Cardiac fibroblast (primary cell): ENCODE data around the gene ZNF76.

Source experiments
- DNase-seq, 2 donors: peaks; one replicate each; pipeline versions ENCODE4 v3.0.0 to v3.0.0-alpha.2; 2010; ENCODE audit warnings: low read depth in 2 of 2
- H3K4me3 ChIP-seq, 2 donors: replicated peaks in 1 of 2; 1 replicate in 1 of 2; 2 replicates in 1 of 2; pipeline ENCODE4 v1.5.1; 2011; ENCODE audit warnings: low read depth in 2 of 2, low read length in 2 of 2, mild to moderate bottlenecking in 2 of 2, moderate library complexity in 1 of 2
- TF ChIP-seq, protein P1 (sequence below): IDR thresholded peaks from one replicate; pipeline ENCODE4 v1.5.1; 2011; ENCODE audit warnings: low read depth, mild to moderate bottlenecking, low read length, inconsistent platforms

ZNF76 gene

DNA sequence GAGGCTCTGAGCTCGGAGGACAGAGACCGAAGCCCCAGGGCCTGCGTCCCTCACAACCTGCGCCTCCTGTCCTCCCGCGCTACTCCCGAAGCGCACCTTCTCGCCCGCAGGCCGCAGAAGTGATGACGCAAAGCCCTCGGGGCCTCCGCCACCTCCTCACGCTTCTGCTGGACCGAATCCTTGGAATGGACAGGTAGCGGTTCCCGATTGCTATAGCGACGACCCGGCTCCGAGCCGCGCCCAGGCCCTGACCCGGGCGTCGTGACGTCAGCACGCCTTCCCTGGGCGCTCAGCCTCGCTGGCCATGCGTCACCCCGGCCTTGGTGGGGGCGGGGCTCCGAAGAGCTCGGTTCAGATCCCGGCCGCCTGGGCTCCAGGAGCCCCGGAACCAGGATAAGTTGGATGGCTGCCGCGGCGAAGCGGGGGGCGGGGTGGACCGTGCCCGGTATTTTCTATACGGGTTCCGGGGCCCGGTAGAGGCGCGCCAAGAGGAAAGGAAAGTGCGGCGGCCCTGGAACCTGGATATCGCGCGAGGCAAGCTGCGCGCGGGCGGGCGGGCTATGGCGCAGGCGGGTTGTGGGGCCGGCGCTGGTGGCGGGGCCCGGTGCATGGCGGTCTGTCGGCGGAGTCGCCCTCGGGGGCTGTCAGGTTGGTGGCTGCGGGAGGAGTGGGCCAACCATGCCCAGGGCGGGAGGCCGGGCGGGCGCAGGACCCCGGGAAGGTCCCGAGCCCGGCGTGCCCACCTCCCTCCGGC is at the start of gene ZNF76:
Gene ZNF76, plus strand, starts transcription at position 542 of the 754 bp plus-strand sequence. CDS start 21,417 bp downstream, outside the sequence.
- peak; percentile 98 for DNase-seq
- TF ChIP-seq, protein P1, sequence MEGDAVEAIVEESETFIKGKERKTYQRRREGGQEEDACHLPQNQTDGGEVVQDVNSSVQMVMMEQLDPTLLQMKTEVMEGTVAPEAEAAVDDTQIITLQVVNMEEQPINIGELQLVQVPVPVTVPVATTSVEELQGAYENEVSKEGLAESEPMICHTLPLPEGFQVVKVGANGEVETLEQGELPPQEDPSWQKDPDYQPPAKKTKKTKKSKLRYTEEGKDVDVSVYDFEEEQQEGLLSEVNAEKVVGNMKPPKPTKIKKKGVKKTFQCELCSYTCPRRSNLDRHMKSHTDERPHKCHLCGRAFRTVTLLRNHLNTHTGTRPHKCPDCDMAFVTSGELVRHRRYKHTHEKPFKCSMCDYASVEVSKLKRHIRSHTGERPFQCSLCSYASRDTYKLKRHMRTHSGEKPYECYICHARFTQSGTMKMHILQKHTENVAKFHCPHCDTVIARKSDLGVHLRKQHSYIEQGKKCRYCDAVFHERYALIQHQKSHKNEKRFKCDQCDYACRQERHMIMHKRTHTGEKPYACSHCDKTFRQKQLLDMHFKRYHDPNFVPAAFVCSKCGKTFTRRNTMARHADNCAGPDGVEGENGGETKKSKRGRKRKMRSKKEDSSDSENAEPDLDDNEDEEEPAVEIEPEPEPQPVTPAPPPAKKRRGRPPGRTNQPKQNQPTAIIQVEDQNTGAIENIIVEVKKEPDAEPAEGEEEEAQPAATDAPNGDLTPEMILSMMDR: no peak
- peak within 1 kb of the TSS; percentile 92 to 96 for H3K4me3 ChIP-seq

DNA sequence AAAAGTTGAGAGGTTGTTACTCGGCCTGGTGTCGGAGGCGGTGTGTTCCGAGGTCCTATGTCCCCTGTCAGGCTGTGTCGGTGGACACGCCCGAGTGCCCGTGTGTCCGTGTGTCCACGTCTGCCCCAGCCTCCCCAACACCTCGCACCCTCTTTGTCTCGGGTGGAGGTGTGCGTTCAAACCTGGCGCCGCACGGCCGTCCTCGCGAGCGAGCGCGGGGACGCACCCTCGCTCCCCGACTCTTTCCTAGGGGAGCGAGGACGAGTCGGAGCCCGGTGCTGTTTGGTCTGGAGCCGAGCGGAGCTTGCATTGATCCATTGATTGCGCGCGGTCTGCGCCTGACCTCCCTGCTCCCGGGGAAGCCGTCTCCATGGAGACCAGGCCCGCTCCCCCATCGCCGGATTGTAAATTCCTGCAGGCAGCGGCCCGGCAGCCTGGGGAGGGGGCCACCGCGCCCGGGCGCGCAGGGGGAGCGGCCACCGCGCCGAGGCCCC is 46.2 kb upstream of the ZNF76 start:
- TF ChIP-seq, protein P1: no peak
- DNase-seq: no peak
- H3K4me3 ChIP-seq: peak overlapping the region; percentile 53 to 69

DNA sequence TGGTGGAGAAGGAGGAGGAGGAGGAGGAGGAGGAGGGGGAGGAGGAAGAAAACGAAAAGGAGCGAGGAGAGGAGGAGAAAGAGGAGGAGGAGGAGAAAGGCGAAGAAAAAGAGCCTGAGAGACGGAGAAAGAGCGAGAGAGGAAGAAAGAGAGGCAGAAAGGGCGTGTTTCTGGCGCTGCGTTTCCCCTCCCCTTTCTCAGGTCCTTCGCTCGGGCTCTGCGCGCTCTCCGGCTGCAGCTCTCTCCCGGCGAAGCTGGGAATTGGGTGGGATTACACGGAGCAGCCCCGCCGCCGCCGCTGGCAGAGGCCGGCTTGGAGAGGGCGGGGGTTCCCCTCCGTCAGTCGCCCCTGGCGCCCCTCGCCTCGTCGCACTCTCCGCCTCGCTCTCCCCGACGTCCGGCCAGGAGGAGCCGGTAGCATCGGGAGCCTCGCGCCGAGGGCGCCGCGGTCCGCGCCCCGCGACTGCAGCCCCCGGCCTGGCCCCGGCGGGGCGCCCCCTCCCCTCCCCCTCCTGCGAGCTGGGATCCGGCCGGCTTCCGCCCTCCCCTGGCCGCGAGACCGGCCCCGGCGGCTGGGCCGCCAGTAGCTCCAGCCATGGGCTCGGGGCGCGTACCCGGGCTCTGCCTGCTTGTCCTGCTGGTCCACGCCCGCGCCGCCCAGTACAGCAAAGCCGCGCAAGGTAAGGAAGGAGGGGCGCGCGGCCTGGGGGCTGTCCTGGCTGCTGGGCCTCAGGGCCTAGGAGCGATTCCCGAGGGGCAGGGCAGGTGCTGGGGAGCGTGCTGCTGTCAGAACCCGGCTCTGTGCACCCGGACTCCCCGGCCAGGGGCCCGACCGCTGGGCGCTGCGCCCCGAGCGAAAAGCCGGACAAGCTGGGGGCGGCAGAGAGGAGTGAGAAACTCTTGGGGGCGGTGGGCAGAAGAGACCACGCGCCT is 45.4 kb upstream of the ZNF76 start, which contains the start of gene SCUBE3:
Gene SCUBE3, plus strand, starts transcription at position 133 of the 933 bp plus-strand sequence. Its CDS starts 463 bp downstream, at position 596.
- TF ChIP-seq, protein P1: no peak
- peak; percentile 31 to 51 for DNase-seq

DNA sequence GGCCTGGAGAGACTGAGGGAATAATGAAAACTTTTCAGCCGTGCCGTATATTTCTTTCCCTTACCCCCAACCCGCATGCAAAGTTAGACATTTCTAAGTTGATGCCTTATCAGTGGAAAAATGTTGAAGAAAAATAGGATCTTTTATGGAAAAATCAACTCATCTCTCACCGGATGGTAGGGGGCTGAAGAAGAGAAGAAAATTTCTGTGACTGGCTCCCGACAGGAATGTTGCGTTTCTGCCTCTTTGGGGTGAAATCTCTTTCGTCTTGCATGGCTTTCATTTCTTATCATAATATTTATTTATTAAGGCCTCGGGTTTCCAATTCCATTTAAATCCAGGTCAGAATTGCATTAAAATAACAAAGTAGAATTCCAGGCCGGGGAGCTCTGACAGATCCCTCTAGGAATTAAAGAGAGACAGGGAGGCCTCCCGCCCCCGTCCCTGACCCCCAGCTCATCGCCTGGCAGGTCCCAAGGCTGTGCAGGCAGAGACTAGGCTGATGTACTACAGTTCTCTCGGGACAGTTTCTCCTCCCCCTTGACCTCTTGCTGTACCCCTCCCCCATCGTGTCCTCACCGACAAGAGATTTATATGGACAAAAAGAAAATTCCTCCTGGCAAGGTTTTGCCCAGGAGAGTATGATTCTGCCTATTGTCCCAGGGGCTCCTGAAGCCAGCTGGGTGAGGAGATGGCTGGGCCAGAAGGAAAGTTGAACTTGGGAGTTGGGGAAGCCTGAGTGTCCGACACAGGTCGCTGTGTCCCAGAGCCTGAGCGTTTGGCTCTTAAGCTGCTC is 44.5 kb upstream of the ZNF76 start:
- TF ChIP-seq, protein P1: no peak
- peak overlapping the region in 1 of 2 donors; percentile 69 for H3K4me3 ChIP-seq
- no peak for DNase-seq

More for the DNA sequence above, 45.4 kb upstream of the ZNF76 start, which contains the start of gene SCUBE3:
- H3K4me3 ChIP-seq: peak within 1 kb of the TSS; percentile 53 to 69

DNA sequence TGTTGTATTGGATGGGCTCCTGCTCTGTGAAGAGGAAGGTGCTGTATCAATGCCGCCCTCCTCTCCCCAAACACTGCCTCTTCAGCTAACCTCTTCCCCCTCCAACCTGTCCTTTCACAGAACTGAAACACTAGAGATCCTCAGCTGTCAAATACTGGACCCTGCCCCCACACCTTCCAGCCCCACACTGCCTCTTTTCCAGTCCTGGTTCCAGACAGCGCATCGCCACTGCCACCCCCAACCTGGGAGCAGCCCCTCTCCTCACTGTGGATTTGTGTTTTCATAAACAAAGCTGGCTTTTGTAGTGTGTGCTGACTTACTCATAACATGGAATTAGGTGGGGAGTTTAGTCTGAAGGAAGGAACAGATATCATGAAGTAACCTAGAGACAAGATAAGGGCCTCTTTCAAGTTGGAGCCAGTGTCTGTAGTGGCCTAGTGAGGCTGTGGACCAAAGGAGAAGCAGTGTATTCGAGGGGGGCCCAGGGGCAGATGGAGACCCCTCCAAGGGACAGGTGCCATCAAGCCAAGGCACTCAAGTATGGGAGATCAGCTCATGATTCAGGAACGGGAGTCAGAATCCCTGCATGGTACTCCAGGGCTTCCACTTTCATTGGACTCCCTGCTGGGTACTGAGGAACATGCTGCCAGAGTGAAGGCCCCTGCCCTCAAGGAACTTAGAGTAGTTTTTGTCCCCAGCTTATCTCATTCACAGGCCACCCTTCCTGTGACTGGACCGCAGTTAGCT is 43.7 kb upstream of the ZNF76 start:
- peak overlapping the region in 1 of 2 donors; percentile 69 for H3K4me3 ChIP-seq
- no peak for DNase-seq
- TF ChIP-seq, protein P1: no peak

DNA sequence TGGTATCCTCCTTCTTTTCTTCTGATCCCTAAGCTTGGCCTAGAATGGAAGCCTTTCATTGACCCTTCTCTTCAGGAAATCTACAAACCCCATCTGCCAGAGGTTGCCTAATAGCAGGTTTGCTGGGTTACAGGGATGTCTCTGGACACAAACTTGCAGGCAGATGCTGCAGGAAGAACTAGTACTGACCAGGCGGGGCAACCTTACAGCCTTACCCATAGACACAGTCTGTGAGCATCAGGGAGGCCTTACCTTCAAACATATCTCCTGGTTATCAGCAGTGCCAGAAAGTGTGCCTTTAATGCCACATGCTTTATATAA is 43.2 kb upstream of the ZNF76 start:
- peak overlapping the region in 1 of 2 donors; percentile 69 for H3K4me3 ChIP-seq
- TF ChIP-seq, protein P1: no peak
- DNase-seq: no peak
